ENCODE data around the gene HEATR5A.
"Not testable (repeated sequence)": the region's sequence is repeated elsewhere in the genome, so short reads cannot be mapped to it uniquely, and the experiment has no call there.

The HEATR5A gene

GRCh38 chr14:31320922-31321766 is 99.2 kb downstream of the HEATR5A start:
- DNase-seq: no peak

- peak; percentile 27 for DNase-seq
Measured at GRCh38 chr14:31320216-31320615, 100.1 kb downstream of the HEATR5A start.

- DNase-seq: no peak
Measured at GRCh38 chr14:31319701-31320100, 100.6 kb downstream of the HEATR5A start.

- DNase-seq: no peak
Measured at GRCh38 chr14:31312934-31313333, 107.4 kb downstream of the HEATR5A start.

- not testable (repeated sequence) for DNase-seq
Measured at GRCh38 chr14:31312370-31312769, 108.0 kb downstream of the HEATR5A start.

GRCh38 chr14:31307618-31308017 is 112.7 kb downstream of the HEATR5A start:
- DNase-seq: no peak

- DNase-seq: no peak
Measured at GRCh38 chr14:31307198-31307597, 113.2 kb downstream of the HEATR5A start.

- no peak for DNase-seq
Measured at GRCh38 chr14:31303654-31304053, 116.7 kb downstream of the HEATR5A start.

GRCh38 chr14:31300883-31301282 is 119.5 kb downstream of the HEATR5A start:
- DNase-seq: no peak

GRCh38 chr14:31300296-31300695 is 120.1 kb downstream of the HEATR5A start:
- DNase-seq: no peak

GRCh38 chr14:31297701-31298344 is 122.5 kb downstream of the HEATR5A start:
- DNase-seq: no peak

GRCh38 chr14:31297112-31297511 is 123.2 kb downstream of the HEATR5A start:
- no peak for DNase-seq

- no peak for DNase-seq
Measured at GRCh38 chr14:31294746-31295405, 125.5 kb downstream of the HEATR5A start.

GRCh38 chr14:31292937-31293616 is 127.3 kb downstream of the HEATR5A start:
- no peak for DNase-seq

GRCh38 chr14:31291210-31291609 is 129.1 kb downstream of the HEATR5A start:
- DNase-seq: no peak

GRCh38 chr14:31287294-31287972 is 132.9 kb downstream of the HEATR5A start:
- no peak for DNase-seq

- DNase-seq: peak; percentile 34
Measured at GRCh38 chr14:31286456-31287293, 133.7 kb downstream of the HEATR5A start.

GRCh38 chr14:31283578-31284252 is 136.6 kb downstream of the HEATR5A start:
- DNase-seq: no peak

GRCh38 chr14:31283153-31283552 is 137.2 kb downstream of the HEATR5A start:
- DNase-seq: no peak

GRCh38 chr14:31280871-31281220 is 139.5 kb downstream of the HEATR5A start:
- DNase-seq: no peak

Measured in NCI-H69 (cell line).